ENCODE results near the gene AFF3.

The AFF3 gene

DNA sequence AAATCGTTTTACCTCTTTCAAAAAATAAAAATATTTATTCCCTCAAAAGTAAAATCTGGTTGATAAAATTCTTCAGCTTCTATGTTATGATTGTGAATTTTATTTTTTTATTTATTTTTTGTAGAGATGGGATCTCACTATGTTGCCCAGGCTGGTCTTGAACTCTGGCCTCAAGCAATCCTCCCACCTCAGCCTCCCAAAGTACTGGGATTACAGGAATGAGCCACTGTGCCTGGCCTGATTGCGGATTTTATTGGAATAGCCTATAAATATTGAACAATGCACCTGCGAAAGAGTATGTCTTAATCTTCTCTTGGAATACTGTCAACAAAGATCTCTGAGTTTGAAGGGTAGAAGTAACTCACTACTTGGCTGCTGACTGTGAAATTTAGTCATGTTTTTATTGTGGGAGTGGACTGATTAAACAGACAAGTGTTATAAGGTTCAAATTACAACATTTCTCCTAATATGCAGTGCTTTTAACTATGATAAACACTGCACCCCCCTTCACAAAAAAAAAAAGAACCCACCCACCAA, 138.0 kb downstream of the AFF3 start:
- DNase-seq, result no peak

DNA sequence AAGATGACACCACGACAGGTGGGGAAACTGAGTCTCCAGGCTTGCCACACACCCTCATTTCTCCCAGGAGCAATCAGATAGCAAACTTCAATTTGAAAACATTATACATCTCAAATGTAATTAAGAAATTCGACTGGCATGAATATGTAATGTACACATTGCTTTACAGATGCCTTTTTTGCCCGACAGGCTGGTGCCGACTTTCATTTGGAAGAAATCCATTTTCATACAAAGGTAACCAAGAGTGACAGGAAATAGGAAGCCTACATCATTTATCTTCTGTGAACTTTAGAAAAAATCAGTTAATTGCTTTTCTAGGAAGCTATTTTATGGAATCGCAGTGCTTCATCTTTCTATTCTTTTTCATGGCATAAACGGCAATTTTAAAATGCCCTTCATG, 140.3 kb downstream of the AFF3 start:
- DNase-seq, result no peak

DNA sequence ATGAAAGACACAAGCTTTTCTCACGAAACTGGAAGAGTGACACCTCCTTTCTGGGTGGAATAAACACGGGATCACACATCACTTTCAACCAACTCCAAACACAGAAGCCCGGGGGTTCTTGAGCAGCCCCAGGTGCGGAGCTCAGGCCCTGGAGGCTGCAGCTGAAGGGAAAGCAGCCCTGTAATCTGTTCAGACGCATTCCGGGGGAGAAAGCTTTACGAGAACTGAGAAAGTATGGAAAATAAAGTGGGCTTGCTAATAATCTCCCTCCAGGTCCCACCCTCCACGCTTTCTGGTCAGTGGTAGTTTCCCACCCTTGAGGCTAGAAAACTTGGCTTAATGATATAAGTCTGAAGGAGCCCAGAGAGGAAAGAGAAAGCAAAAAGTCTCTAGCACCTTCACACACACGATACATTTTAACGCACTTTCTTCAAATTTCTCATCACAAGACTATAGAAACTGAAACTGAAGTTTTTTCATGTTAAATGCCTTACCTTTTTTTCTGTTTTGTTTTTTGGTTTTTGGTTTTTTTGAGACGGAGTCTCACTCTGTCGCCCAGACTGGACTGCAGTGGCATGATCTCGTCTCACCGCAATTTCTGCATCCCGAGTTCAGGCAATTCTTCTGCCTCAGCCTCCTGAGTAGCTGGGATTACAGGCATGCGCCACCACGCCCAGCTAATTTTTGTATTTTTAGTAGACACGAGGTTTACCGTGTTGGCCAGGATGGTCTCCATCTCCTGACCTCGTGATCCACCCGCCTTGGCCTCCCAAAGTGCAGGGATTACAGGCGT, 141.3 kb downstream of the AFF3 start:
- no peak for DNase-seq

DNA sequence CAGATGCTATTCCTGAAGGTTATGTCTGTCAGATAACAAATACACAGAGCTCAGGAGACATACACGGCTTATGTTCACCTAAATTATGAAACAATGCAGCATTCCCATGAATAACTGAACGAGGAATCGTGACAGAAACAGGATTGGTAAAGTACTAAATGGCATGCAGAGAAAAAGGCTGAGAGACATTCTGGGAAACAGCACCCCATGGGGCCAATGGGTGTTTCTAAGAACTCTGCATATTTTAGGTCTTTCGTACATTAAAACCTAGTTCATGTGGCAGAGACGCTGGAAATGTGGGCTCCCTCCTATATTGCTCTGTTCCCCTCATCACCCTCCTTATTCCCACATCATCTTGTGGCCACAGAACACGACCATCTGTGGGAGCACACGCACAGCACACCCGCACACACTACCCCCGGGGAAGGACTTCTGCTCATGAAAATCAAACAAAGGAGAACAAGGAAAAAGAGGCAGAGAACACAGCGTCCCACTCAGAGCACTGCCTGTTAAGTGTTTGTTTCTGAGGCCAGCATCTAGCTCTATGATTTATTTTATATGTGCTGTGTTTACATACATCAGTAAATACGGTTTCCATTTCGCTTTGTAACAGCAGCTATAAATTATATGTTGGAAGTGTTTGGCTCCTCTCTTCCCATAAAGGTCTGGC, 143.6 kb downstream of the AFF3 start:
- DNase-seq, result no peak

DNA sequence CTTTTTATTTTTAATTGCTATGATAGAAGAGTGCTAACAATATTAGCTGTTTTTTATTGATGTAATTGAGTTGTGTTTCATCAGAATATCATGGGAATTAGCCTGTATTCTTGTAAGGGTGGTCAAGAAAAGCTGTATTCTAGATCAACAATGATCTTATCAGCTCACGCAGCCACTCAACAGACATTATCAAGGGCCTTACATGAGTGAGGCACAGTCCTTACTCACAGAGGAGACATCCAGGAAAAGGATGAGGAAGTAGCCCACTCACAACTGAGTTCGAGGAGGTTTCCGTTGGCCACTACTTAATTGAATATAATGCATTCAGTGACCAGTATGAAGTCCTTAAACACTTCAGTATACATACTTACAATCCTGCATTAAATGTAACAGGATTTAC, 152.5 kb downstream of the AFF3 start:
- no peak for DNase-seq

DNA sequence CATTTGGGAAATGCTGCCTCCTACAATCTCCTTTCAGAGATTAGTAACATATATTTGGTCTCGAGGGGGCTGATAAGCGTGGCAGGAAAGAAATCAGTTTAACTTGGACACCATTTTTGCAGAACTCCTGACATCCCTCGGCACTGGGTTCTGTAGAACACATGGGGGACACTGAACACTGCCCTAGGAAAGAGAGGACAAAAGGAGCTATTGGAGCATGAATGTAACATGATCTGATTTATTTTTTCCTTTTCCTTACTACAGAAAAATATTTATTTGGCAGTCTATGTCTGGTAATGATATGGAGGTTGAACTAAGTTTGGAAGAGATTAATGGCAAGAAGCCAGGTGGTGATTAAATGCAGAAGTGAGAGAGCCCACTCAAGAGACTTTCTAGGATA, 153.8 kb downstream of the AFF3 start:
- DNase-seq, result no peak

DNA sequence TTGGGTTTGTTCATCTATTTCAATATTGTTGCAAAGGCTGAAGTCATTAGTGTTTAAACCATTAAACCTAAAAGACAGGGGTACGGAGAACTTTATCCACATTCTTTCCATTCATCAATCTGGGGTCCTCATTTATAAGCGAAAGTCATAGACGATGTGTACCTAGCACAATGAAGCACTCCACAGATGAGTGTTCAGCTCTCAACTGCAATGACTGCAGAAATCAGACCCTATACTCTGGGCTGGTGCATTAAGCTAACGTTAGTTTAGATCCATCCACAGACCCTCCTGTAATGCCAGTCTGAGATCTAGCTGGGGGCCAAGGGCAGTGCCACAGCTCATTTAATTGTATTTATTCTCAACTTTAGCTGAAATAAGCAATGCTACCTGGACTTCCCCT, 155.2 kb downstream of the AFF3 start:
- DNase-seq, result no peak

DNA sequence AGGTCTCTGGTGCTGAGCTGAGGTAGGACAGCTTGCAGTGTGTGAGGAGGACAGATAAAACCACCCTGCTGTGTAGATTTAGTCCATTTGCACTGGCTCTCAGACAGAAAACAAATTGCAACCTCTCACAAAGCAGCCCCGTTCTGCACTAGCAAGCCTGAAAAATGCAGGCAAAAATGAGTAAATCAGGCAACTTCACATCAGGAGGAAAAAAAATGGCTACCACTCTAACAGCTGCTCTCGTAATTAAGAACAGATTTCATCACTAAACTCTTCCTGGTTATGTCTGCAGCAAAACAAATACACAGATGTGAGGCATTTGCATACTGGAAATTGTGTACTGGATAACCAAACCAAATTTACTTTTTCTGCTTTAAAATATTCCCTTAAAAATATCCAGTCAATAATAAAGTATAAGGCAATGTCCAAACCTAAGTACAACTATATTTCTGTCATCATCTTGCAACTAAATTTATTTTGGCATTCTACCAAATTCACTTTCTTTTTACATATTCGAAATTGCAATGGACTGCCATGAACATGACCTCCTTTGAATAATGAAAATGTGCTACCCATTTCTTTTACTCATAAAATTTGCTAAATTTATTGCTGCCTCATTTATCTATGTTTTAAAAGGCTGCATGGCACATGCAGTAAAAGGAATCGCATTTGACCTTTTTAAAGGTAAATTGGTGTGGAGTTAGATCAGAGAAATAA, 157.4 kb downstream of the AFF3 start:
- no peak for DNase-seq

DNA sequence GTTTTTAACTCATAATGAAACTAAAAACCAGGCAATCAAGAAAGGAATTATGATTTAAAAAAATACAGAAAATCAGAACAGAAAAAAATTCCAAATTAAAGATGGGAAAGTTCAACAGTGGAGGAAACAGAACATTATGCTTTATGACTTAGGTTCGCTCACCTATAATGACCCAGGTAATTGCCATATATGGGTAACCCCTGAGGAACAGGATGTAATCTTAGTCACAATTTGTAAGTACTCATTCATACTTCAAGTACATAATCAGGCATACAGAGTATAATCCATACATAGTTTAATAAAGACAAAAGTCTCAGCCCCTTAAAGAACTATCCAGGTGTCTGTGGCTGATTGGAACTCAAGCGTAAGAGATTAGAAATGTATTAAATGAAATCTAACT, 159.6 kb downstream of the AFF3 start:
- no peak for DNase-seq

DNA sequence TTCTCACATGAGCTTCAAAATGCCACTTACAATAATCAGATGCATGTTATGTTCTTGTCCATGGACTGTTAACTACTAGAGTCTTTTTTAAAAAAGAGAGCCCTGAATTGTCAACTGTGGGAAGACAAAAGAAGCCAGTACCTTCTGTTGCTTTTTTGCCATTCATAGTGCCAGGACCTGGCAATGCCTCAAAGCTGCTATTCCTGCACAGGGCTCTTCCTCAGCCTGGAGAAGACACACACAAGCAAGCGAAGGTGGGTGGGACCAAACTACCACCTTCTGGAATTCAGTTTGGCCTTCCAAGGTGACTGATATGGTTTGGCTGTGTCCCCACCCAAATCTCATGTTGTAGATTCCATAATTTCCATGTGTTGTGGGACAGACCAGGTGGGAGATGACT, 160.6 kb downstream of the AFF3 start:
- DNase-seq, result no peak

DNA sequence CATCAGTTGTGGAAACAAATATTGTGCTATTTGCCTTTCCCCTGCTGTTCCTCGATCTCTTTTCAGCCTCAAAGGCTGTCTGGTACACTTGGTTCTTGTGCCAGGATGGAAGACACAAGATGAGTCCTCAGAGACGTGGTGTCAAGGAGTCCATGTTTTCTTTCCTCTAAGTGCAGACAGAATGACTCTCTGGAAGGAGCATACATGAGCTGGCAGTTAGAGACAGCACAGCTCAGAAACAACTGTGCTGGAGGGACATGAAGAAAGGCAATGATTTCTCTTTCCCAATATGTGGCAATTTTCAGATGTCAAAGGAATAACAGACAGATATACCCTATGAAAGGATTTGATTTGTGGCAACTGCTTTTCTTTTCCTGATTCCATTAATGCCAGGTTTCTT, 162.2 kb downstream of the AFF3 start:
- DNase-seq, result no peak

DNA sequence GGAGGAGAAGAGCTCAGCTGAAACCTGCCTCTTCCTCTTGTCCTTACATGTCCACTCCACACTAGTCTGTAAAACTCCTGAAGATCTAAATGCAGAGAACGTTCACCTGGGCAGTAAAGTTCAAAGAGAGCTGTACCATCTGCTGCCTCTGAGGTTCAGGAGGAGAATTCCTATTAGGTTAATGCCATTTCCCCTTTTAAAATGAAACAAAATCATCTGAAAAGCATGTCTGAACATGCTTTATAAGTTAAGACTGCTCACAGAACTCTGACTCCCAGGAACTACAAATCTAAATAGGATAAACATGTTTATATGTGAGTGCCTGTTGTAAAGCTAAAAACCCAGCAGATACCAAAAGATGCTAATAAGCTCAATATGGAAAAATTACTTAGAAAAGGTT, 164.4 kb downstream of the AFF3 start:
- no peak for DNase-seq

DNA sequence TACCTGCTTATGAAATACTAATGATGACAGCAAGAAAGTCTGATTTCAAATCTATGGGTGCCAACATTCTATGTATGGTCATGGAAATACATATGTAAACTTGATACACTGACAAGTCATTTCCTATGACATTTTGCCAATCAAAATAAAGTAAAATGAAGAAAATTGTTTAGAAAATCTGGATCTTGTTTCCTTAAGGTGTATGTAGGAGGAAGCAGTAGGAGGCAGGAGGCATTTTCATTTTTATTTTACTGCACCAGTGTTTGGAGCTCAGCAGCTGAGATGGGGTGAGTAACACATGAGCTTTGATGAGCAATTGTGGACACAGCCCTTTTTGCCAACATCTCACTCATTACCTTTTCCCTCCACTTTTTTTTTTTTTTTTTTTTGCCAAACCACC, 167.0 kb downstream of the AFF3 start:
- no peak for DNase-seq

DNA sequence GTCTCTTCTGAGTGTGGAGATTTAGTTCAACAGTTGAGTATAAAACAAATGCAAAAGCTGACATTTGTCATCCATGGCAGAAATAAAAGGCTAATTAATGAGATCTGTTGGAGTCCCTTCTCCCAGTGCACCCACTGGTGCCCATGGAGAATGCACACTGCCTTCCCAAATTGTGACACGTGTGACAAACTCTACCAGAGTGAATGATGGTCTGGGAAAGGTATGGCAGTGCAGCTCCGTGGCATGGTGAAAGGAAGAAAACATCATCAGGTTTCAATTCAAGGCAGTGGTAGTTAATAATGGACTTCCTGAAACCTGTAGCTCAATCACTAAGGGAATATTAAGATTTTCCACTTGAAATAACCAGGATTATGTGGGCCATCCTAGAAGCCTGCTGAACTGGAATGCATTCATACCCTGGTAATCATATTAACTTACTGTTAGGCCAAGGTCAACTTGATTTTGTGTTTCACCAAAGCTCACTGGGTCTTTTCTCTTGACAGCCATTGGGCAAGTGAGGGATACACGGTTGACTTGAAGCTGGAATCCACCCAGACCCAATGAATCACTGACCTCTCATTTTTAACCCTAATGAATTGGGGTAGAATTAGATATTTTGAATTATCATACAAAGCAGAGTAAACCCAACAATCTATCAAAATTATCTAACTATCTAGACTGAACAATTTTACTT, 167.6 kb downstream of the AFF3 start:
- no peak for DNase-seq

DNA sequence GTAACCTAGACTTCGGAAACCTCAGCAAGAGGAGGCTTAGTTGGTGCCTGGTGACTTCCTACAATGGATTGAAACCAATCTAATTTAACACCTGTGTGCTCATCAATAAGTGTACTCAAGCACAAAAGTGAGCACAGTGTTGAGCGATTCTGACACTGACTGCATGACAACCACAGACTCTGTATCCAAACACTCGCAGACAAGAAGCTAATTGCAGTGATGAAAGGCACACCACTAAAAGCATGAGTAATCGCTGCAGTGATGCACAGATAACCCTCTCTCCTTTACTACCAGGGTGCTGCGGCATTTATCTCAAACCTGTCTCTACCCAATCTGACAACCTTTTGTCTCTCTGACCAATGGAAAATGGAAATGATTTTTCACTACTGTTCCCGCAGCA, 168.1 kb downstream of the AFF3 start:
- DNase-seq, result no peak

DNA sequence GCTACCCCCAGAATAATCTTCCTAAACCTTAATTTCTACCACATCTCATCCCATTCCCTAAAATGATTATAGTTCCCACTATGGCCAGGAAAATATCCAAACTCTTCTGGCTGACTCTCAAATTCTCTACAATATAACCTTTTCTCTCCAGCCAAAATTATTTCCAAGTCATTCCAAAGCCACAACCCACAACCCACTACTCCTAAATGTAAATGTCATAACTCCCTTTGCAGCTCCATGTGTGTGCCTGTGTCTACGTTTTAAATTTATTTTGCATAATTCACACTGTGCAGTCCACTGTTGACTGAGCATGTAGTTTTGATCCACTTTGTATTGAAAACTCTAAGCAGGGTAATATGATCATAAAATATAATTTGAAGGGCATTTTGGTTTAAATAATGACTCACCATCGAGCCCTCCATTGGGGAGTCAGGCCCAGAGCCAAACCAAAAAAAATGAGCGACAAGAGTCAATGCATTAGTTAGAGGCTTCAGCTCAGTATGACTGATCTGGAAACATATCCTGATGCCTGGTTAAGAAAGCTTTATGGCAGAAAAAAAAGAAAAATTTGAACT, 171.0 kb downstream of the AFF3 start:
- DNase-seq, result no peak

DNA sequence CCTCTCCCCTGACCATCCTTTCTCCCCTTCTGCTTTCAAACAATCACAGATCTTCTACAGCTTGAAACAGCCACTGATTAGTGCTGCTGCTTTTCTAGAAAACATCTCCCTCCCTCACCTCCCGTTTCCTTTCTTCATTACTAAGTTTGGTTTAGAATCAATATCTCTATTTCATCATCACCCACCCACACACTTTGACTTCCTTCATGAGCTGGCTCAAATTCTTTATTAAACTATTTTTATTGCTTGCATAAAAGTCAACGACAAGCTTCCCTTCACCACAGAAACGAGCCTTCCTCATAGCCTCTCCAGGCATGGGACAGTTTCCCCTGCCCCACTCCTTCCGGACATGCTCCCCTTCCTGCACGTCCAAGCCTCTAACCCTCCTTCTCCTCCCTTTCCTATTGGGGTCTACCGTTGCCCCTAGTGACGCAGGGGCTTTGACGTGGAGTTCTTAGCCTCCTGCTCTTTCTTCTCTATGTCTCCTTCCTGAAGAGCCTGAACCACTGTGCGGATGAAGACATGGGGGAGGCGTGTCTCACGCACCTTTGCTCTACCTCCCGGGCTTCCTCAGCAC, 172.0 kb downstream of the AFF3 start:
- DNase-seq, result no peak

DNA sequence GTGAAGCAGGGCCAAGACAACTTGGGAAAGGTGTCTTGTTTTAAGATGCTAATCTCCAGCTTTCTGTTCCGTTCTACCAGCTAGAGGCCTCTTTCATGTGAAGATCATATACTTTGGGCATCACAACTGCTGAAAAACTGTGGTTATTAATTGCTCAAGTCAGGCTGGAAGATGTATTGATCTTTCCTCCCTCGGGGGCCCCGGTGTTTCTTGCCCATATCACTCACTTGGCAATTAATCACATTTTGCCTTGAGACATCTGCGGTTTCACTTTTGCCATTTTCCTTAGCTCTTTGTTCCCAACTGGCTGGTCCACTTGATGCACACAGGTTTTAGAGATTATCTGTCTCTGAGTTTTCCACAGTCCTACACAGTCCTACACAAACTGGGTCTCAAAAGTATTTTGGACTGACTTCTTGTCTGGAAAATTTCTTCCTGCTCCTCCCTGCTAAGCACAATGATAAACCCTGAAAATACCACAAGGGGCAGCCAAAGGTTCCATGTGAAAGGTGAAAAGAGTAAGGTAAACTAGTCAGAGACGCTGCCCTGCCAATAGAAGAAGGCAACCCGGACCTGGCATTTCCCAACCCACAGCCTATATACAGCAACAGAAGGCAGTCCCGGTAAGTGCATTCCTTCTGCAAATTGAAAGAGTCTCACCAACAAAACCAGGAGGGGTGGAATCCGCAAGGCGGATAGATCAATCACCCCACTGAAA, 181.0 kb downstream of the AFF3 start:
- no peak for DNase-seq

DNA sequence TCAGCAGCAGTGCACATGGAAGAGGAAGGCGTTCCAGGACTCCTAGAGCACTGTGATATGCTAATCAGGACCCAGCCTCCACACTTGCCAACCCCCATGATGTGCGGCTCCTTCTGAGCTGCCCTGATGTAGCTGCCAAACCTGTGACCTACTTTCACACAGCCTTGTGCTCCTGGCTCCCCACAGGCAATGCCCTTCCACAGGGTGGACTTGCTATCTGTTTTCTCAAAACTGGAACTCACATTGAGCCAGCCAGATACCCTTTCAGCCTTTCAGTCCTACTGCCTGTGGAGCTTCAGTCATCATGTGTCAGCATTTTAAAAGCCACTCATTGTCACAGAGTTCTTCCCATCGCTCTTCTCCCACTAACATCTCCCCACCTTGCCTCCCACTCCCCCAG, 181.6 kb downstream of the AFF3 start:
- no peak for DNase-seq

DNA sequence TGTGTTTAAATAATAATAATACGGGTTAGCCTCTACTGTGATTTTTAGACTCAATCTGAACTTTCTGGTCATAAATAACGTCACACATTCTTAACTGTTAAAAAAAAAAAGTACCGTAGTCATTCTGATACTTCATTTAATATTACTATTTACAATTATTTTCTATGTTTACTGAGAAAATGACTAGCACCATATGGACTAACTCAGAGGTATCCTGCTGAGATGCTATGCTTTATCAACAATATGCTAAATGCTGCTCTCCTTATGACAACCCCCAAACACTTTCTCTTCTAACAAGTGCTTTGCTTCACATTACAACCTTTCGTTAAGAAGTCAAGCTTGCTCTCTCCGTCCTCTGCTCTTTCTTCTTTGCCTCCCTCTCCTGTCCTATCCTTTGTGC, 182.1 kb downstream of the AFF3 start:
- no peak for DNase-seq

DNA sequence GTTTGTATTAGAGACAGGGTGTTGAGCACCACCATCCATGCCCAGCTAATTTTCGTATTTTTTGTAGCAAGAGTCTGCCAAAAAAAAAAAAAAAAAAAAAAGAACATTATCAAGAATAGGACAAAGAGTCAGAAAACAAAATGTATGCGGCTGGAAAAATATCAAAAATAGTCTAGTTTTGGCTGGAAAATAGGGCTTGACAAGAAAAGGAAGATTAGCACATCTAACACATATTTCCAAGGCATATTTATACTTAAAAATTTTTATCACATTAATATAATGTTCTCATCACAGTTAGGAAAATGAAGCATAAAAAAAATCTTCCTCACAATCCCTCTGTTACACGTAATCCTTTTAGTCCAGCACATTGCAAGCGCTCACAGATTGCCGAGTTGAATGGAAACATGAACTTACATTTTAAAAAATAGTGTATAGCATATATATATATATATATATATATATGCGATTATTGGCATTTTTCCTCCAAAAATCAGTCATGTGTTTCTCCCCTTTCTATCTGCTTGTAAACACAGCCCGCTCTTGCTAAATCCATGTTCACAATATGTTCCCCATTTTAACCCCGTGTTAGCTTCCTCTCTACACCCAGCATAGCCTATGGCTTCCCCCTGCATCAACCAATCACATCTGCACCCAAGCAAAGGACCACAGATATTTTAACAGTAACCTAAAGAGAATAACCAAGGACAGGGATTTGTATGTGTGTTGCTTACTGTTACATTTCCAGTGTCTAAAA, 183.0 kb downstream of the AFF3 start:
- DNase-seq, result no peak

Data from CD4-positive, alpha-beta T cell treated with Interleukin-1 beta for 1 hour (primary cell).